HG03039 (cell line): Measurements from ENCODE around the gene PPFIA3.

ENCODE experiments used
- ATAC-seq: cut with Tn5 transposase; IDR thresholded peaks from one replicate; pipeline ENCODE4 v1.9.1; 2021; ENCODE audit warnings: mild to moderate bottlenecking, moderate library complexity; ENCODE audit not compliant: unreplicated experiment

PPFIA3 gene

GRCh38 chr19:49102303-49102702 lies 17.0 kb upstream of the PPFIA3 start:
- ATAC-seq, result no peak

- ATAC-seq, result no peak
These were observed 15.8 kb upstream of the PPFIA3 start for GRCh38 chr19:49103331-49104085.

GRCh38 chr19:49104229-49104864 lies 15.0 kb upstream of the PPFIA3 start:
- no peak for ATAC-seq

- ATAC-seq, result no peak
These were observed 12.7 kb upstream of the PPFIA3 start for GRCh38 chr19:49106648-49107135.

- ATAC-seq, result no peak
These were observed 11.5 kb upstream of the PPFIA3 start for GRCh38 chr19:49107625-49108459.

- no peak for ATAC-seq
These were observed 10.3 kb upstream of the PPFIA3 start for GRCh38 chr19:49109051-49109450.

GRCh38 chr19:49109569-49110233 lies 9.6 kb upstream of the PPFIA3 start:
- no peak for ATAC-seq

- ATAC-seq, result no peak
These were observed 8.8 kb upstream of the PPFIA3 start for GRCh38 chr19:49110567-49110966.

- no peak for ATAC-seq
These were observed 7.9 kb upstream of the PPFIA3 start for GRCh38 chr19:49111218-49111998.

- no peak for ATAC-seq
These were observed 5.3 kb upstream of the PPFIA3 start, which contains the start of gene LIN7B for GRCh38 chr19:49113762-49114629. LIN7B (plus strand) TSS chr19:49114370; CDS start chr19:49114405, 35 bp downstream.

GRCh38 chr19:49114630-49115363 lies 4.5 kb upstream of the PPFIA3 start:
- no peak for ATAC-seq

GRCh38 chr19:49116544-49116943 lies 2.8 kb upstream of the PPFIA3 start:
- no peak for ATAC-seq

- ATAC-seq, result no peak
These were observed 1.4 kb upstream of the PPFIA3 start for GRCh38 chr19:49117677-49118564.

GRCh38 chr19:49118565-49119410 lies 556 bp upstream of the PPFIA3 start, which contains the start of gene C19orf73:
C19orf73 (minus strand) TSS chr19:49119143; CDS start chr19:49119022, 121 bp downstream.
- ATAC-seq, result peak; percentile 60

GRCh38 chr19:49120325-49120683 lies 960 bp downstream of the PPFIA3 start:
- no peak for ATAC-seq

GRCh38 chr19:49120868-49121267 lies 1.5 kb downstream of the PPFIA3 start:
- no peak for ATAC-seq
